Measurements from ENCODE around the gene LIPE. TPM values are rescaled to one million over a fixed set of nuclear protein-coding genes. Genes with fewer than 3 reads are reported as not detected.
A peak's percentile ranks its signal among the peaks of the same experiment; 100 is the strongest.

Gene LIPE
- total and polyA plus RNA-seq, 12 donors = 39.4 to 109 (median 55.0) TPM

DNA sequence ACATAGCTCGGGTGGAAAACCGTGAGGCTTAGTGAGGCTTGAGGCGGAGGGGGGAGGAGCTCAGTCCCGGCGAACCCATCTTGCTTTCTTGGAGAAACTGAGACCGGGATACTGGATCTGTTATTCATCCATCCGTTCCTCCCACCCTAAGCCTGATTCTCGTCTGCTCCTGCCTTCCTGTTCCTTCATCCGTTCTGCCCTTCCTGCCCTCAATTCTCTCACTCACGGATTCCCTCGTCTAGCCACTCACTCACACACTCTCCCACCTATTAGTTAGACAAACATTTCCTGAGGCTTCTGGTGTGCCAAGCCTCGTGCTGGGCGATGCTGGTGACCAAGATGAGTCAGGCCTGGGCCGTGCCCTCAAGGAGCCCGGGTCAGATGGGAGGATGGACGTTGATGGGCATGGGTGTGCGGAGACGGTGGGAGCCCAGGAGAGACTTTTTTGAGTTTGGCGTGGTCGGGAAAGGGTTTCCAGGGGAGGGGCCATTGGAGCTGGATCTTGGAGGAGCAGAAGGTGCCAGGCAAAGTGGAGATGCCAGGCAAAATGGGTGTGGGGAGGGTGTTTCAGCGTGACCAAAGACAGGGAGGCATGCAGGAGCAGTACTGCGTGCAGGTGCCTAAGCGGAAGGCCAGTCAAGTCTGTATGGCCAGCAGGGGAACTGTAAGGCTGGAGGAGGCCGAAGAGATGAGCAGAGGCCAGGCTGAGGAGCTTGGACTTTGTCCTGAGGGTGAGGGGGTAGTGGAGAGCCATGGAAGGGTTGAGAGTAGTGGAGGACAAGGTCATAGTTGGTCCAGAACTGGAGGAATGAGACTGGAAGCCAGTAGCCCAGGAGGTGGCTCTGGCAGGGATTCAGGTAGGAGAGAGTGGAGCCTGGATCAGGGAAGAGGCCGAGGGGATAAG lies 29.7 kb downstream of the LIPE start:
- DNase-seq (no peak), ATAC-seq (peak in 1 of 8 donors; percentile 0)
- Histone ChIP-seq H3K4me1 (peaks cover 8 to 41% (median 33%) of the 10 kb centered on the region in 9 donors), H3K9me3 (no peaks in the 10 kb centered on the region), H3K27me3 (no peaks in the 10 kb centered on the region), H3K36me3 (no peaks in the 10 kb centered on the region), H3K27ac (peak overlapping the region in 9 of 10 donors; percentile 56 to 86 (median 80)), H3K4me3 (peak overlapping the region; percentile 41 to 71 (median 60))
- WGBS, 2 donors = 24 to 25% methylated on average over 25 of the region's 25 CpGs
- TF ChIP-seq CTCF (IDR thresholded peaks at IDR 0.05) = no peak
- intact Hi-C loops (cut with DNase I) = loop anchor here in 3 of 10 donors (1.0 to 5.0 kb wide), 2 partner anchors 40 to 72 kb away; partner anchors contain the start of gene MEGF8 (in 1 of the 3)

- H3K27me3 ChIP-seq = peaks cover 0 to 3% (median 0%) of the 10 kb centered on the region in 7 donors
- peak overlapping the region in 9 of 10 donors; percentile 75 to 86 (median 80) for H3K27ac ChIP-seq
- ATAC-seq (peak; percentile 95 to 98 (median 97)), DNase-seq (peak; percentile 98 to 99)
- peaks cover 8 to 32% (median 27%) of the 10 kb centered on the region in 9 donors for H3K4me1 ChIP-seq
- 3 to 4% methylated on average over 42 of the region's 42 CpGs for WGBS, 2 donors
- intact Hi-C loops (cut with DNase I) = loop anchor here in 3 of 10 donors (1.0 to 5.0 kb wide), 2 partner anchors 41 to 71 kb away; partner anchors contain the start of gene MEGF8 (in 1 of the 3)
- TF ChIP-seq CTCF (IDR thresholded peaks at IDR 0.05) = no peak
- no peaks in the 10 kb centered on the region for H3K9me3 ChIP-seq
- no peaks in the 10 kb centered on the region for H3K36me3 ChIP-seq
- H3K4me3 ChIP-seq = peak overlapping the region; percentile 41 to 71 (median 60)
These were observed 30.6 kb downstream of the LIPE start for GRCh38 chr19:42396381-42397262.

DNA sequence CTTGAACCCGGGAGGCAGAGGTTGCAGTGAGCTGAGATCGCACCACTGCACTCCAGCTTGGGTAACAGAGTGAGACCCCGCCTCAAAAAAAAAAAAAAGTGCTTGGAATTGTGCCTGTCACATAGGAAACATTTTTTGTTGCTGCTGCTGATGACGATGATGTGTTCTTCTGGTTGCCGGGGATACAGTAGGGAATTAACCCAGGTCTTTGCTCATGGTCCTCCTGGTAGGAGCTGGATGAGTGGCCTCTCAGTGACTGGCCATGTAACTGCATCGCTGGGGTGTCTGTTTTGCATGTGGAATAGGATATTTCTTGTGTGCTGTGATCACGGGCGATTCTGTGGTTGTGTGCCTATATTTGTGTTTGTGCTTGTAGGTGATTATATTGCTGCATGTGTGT lies 32.4 kb downstream of the LIPE start:
- no peak for ATAC-seq
- WGBS, 2 donors = 79 to 83% methylated on average over 8 of the region's 8 CpGs

More for the DNA sequence above, 32.4 kb downstream of the LIPE start:
- no peak for TF ChIP-seq CTCF (IDR thresholded peaks at IDR 0.05)
- intact Hi-C loops (cut with DNase I) = loop anchor here in 2 of 10 donors (5.0 kb wide), 1 partner anchor 43 kb away; no protein-coding TSS in a partner anchor
- DNase-seq = no peak
- Histone ChIP-seq H3K9me3 (no peaks in the 10 kb centered on the region), H3K27me3 (peaks cover 0 to 22% (median 11%) of the 10 kb centered on the region in 7 donors), H3K4me1 (peaks cover 8 to 21% (median 18%) of the 10 kb centered on the region in 9 donors), H3K4me3 (no peak overlapping the region), H3K27ac (no peak overlapping the region), H3K36me3 (no peaks in the 10 kb centered on the region)
